IMR-90 (cell line): ENCODE measurements around the gene ACAA2. TPM values are rescaled to one million over a fixed set of nuclear protein-coding genes. Genes with fewer than 3 reads are reported as not detected.

Experiments used
- ATAC-seq: fragments of 200-7000 bp; cut with Tn5 transposase; 2 replicates; pipeline ENCODE4 v1.9.1; 2020; ENCODE audit warnings: low read depth, mild to moderate bottlenecking, moderate library complexity
- BruUV-seq: library from RNA; stranded (reverse); fragments of 400-500 nt; replicated peaks from 2 replicates; lab custom pipeline; 2021; lab: Mats Ljungman, UMichigan
- CTCF ChIA-PET: fragments of 300-600 bp; formaldehyde crosslinking; extraction: SDS; loops from one replicate; lab custom pipeline; 2021; ENCODE audit warnings: antibody characterized with exemption; lab: Yijun Ruan, JAX
- POLR2A ChIA-PET: fragments of 300-600 bp; sonication (Branson Sonifier 250); formaldehyde crosslinking; loops from one replicate; lab custom pipeline; 2022; ENCODE audit warnings: antibody characterized with exemption; ENCODE audit not compliant: unreplicated experiment; lab: Charles Lee
- DNase-seq: peaks from one replicate; pipeline ENCODE4 v3.0.0; 2013
- H2AFZ ChIP-seq: replicated peaks from 2 replicates; pipeline ENCODE3; 2013; ENCODE audit warnings: low read length, mild to moderate bottlenecking; ENCODE audit not compliant: poor library complexity
- H2AK5ac ChIP-seq: 2 replicates; pipeline ENCODE4 v1.6.1; 2013; ENCODE audit warnings: low read depth, low read length, inconsistent platforms
- H2AK9ac ChIP-seq: replicated peaks from 2 replicates; pipeline ENCODE3; 2013; ENCODE audit warnings: mild to moderate bottlenecking, low read depth, low read length, moderate library complexity; ENCODE audit not compliant: poor library complexity
- H2BK120ac ChIP-seq: 2 replicates; pipeline ENCODE4 v1.6.1; 2013; ENCODE audit warnings: low read depth, low read length, inconsistent platforms
- H2BK15ac ChIP-seq: 3 replicates; pipeline ENCODE4 v1.6.1; 2013; ENCODE audit warnings: low read depth, low read length, inconsistent platforms
- H2BK20ac ChIP-seq: 2 replicates; pipeline ENCODE4 v1.6.1; 2013; ENCODE audit warnings: low read depth, mild to moderate bottlenecking, inconsistent platforms, low read length, moderate library complexity
- H2BK5ac ChIP-seq: 2 replicates; pipeline ENCODE4 v1.6.1; 2013; ENCODE audit warnings: mild to moderate bottlenecking, low read depth, low read length, inconsistent platforms; ENCODE audit not compliant: poor library complexity, severe bottlenecking
- H3K14ac ChIP-seq: replicated peaks from 2 replicates; pipeline ENCODE4 v1.6.1; 2013; ENCODE audit warnings: low read depth, low read length, inconsistent platforms
- H3K18ac ChIP-seq: 2 replicates; pipeline ENCODE4 v1.6.1; 2013; ENCODE audit warnings: low read depth, low read length, control low read depth
- H3K23ac ChIP-seq: 2 replicates; pipeline ENCODE4 v1.6.1; 2013; ENCODE audit warnings: low read depth, low read length, inconsistent platforms
- H3K27ac ChIP-seq: 2 replicates; pipeline ENCODE4 v1.5.1; 2013; ENCODE audit warnings: mild to moderate bottlenecking, control low read depth, low read length; ENCODE audit not compliant: insufficient read depth
- H3K27me3 ChIP-seq: 2 replicates; pipeline ENCODE4 v1.6.1; 2013; ENCODE audit warnings: low read length; ENCODE audit not compliant: control insufficient read depth, insufficient read depth
- H3K36me3 ChIP-seq: 2 replicates; pipeline ENCODE4 v1.6.1; 2013; ENCODE audit warnings: low read length, mixed read lengths; ENCODE audit not compliant: control insufficient read depth, insufficient read depth
- H3K4ac ChIP-seq: 2 replicates; pipeline ENCODE4 v1.6.1; 2013; ENCODE audit warnings: low read depth, low read length, inconsistent platforms
- H3K4me1 ChIP-seq: 2 replicates; pipeline ENCODE4 v1.6.1; 2013; ENCODE audit warnings: low read length, mixed read lengths; ENCODE audit not compliant: control insufficient read depth, insufficient read depth
- H3K4me2 ChIP-seq: 2 replicates; pipeline ENCODE4 v1.6.1; 2013; ENCODE audit warnings: low read depth, mild to moderate bottlenecking, control low read depth, low read length, moderate library complexity
- H3K4me3 ChIP-seq: 2 replicates; pipeline ENCODE4 v1.5.1; 2013; ENCODE audit warnings: low read depth, mild to moderate bottlenecking, control low read depth, low read length, moderate library complexity; ENCODE audit not compliant: insufficient read depth
- H3K56ac ChIP-seq: 2 replicates; pipeline ENCODE4 v1.6.1; 2013; ENCODE audit warnings: low read length, inconsistent platforms; ENCODE audit not compliant: insufficient read depth; ENCODE audit errors: extremely low read depth
- H3K79me1 ChIP-seq, 2 experiments: 2 replicates each; pipeline ENCODE4 v1.6.1; 2013; ENCODE audit warnings: low read length in 2 of 2, inconsistent platforms in 1 of 2, low read depth in 1 of 2
- H3K9ac ChIP-seq: 2 replicates; pipeline ENCODE4 v1.6.1; 2013; ENCODE audit warnings: low read depth, low read length, control low read depth
- H3K9me1 ChIP-seq: 2 replicates; pipeline ENCODE4 v1.6.1; 2013; ENCODE audit warnings: low read length, inconsistent platforms; ENCODE audit not compliant: insufficient read depth
- H3K9me3 ChIP-seq: 2 replicates; pipeline ENCODE4 v1.6.1; 2013; ENCODE audit warnings: low read length; ENCODE audit not compliant: control insufficient read depth, insufficient read depth
- H4K20me1 ChIP-seq: 2 replicates; pipeline ENCODE4 v1.6.1; 2013; ENCODE audit warnings: low read length, inconsistent platforms; ENCODE audit not compliant: insufficient read depth
- H4K5ac ChIP-seq: 2 replicates; pipeline ENCODE4 v1.6.1; 2013; ENCODE audit warnings: mild to moderate bottlenecking, low read depth, low read length, control low read depth
- H4K8ac ChIP-seq, 2 experiments: 2 replicates each; pipeline ENCODE4 v1.6.1; 2013; ENCODE audit warnings: low read depth in 2 of 2, low read length in 2 of 2, control low read depth in 1 of 2, inconsistent platforms in 1 of 2
- H4K91ac ChIP-seq: 2 replicates; pipeline ENCODE4 v1.6.1; 2013; ENCODE audit warnings: low read depth, low read length, inconsistent platforms; ENCODE audit not compliant: insufficient read depth
- BHLHE40 ChIP-seq: fragments of 150-350 bp; IDR thresholded peaks from 2 replicates; pipeline ENCODE4 v1.6.1; 2016; ENCODE audit warnings: mild to moderate bottlenecking, low read depth, low read length
- CEBPB ChIP-seq: IDR thresholded peaks from 2 replicates; pipeline ENCODE4 v1.6.1; 2012; ENCODE audit warnings: low read depth, low read length, improper control_type of control experiment
- CHD1 ChIP-seq: IDR thresholded peaks from 2 replicates; pipeline ENCODE4 v1.6.1; 2012; ENCODE audit warnings: low read depth, low read length, improper control_type of control experiment
- FOS ChIP-seq: fragments of 150-350 bp; IDR thresholded peaks from 2 replicates; pipeline ENCODE4 v1.6.1; 2016; ENCODE audit warnings: low read depth, low read length
- MAFK ChIP-seq: IDR thresholded peaks from 2 replicates; pipeline ENCODE4 v1.6.1; 2012; ENCODE audit warnings: low read depth, low read length, improper control_type of control experiment
- MAZ ChIP-seq: IDR thresholded peaks from 2 replicates; pipeline ENCODE4 v1.6.1; 2012; ENCODE audit warnings: low read depth, mild to moderate bottlenecking, low read length, improper control_type of control experiment, moderate library complexity, borderline replicate concordance
- MXI1 ChIP-seq: IDR thresholded peaks from 2 replicates; pipeline ENCODE4 v1.6.1; 2012; ENCODE audit warnings: low read depth, mild to moderate bottlenecking, low read length, moderate library complexity, borderline replicate concordance
- NFE2L2 ChIP-seq: fragments of 150-350 bp; IDR thresholded peaks from 2 replicates; pipeline ENCODE4 v1.6.1; 2016; ENCODE audit warnings: low read depth, mild to moderate bottlenecking, low read length
- POLR2A ChIP-seq: IDR thresholded peaks from 2 replicates; pipeline ENCODE4 v1.6.1; 2012; ENCODE audit warnings: mild to moderate bottlenecking, low read depth, low read length
- RAD21 ChIP-seq: IDR thresholded peaks from 2 replicates; pipeline ENCODE4 v1.6.1; 2012; ENCODE audit warnings: low read length, improper control_type of control experiment
- RCOR1 ChIP-seq: IDR thresholded peaks from 2 replicates; pipeline ENCODE4 v1.6.1; 2012; ENCODE audit warnings: mild to moderate bottlenecking, low read length, improper control_type of control experiment; ENCODE audit not compliant: insufficient replicate concordance
- RFX5 ChIP-seq: IDR thresholded peaks from 2 replicates; pipeline ENCODE4 v1.8.0; 2012; ENCODE audit warnings: low read depth, mild to moderate bottlenecking, low read length, moderate library complexity
- SMC3 ChIP-seq: fragments of 150-350 bp; IDR thresholded peaks from 2 replicates; pipeline ENCODE4 v1.6.1; 2016; ENCODE audit warnings: low read depth, mild to moderate bottlenecking, antibody characterized with exemption, low read length, moderate library complexity
- WGBS, 2 experiments: methylation state at CpG; one replicate each; pipeline versions ENCODE4 v1.1.5 to v1.1.7; 2013; ENCODE audit warnings: missing lambda C conversion rate in 2 of 2; ENCODE audit not compliant: insufficient read length in 1 of 2; ENCODE audit errors: extremely low coverage in 2 of 2; 5-methylcytosine and 5-hydroxymethylcytosine counted together
- dilution Hi-C: fragments of 300-500 bp; cut with HindIII; formaldehyde crosslinking; loops from one replicate; pipeline ENCODE4 v1.14.3; 2018; ENCODE audit warnings: low sequenced_read_pairs; ENCODE audit not compliant: unreplicated experiment
- in situ Hi-C: fragments of 300-500 bp; cut with MboI; formaldehyde crosslinking; loops from 3 replicates; pipeline ENCODE4 v1.14.3; 2019; ENCODE audit warnings: low sequenced_read_pairs, inconsistent platforms, mixed read lengths
- intact Hi-C: fragments of 100-400 bp; cut with micrococcal nuclease; formaldehyde crosslinking; loops from 2 replicates; pipeline ENCODE4 v1.10.0; 2022
- polyA plus RNA-seq, 3 experiments: library from polyadenylated mRNA; depleted of rRNA; stranded (reverse); fragments of >200 nt; gene quantifications; 2 replicates each; pipeline ENCODE4 v1.2.3, GENCODE V29; 2012; ENCODE audit warnings: low replicate concordance in 1 of 3
- total RNA-seq: library from RNA; depleted of rRNA; stranded (reverse); fragments of >200 nt; gene quantifications from 2 replicates; pipeline ENCODE4 v1.2.3, GENCODE V29; 2012
- TF ChIP-seq, protein P1 (sequence below): fragments of 150-350 bp; IDR thresholded peaks from 2 replicates; pipeline ENCODE4 v1.6.1; 2017; ENCODE audit warnings: mild to moderate bottlenecking, antibody characterized with exemption, low read length, low read depth
- TF ChIP-seq, protein P2 (sequence below): fragments of 150-350 bp; IDR thresholded peaks from 2 replicates; pipeline ENCODE4 v1.6.1; 2016; ENCODE audit warnings: low read depth, mild to moderate bottlenecking, low read length, moderate library complexity, borderline replicate concordance
- TF ChIP-seq, protein P3 (sequence below): conservative IDR thresholded peaks from 2 replicates; pipeline ENCODE4 v1.5.1; 2012; ENCODE audit warnings: mild to moderate bottlenecking, low read depth, low read length, improper control_type of control experiment

The ACAA2 gene
- total and polyA plus RNA-seq, 2 of the 4 experiments (the other 2 are of a cell fraction): 24.4 to 61.5 TPM

DNA sequence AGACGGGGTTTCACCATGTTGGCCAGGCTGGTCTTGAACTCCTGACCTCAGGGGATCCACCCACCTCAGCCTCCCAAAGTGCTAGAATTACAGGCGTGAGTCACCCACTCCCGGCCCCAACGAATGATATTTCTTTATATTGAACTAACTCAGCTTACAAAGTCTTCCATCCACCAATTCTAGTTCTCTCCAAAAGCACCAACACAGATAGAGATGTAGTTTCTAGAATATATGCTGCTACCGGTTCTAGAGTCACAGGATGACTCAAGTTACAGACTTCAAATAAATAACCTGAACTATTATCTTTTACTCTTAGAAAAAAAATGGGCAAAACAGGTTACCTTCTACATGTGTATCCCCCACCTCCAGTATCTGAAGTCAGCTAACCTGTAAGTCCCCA, 9.2 kb downstream of the ACAA2 start:
- Histone ChIP-seq H2AK5ac (no peak overlapping the region), H2AK9ac (no peak overlapping the region), H3K56ac (no peak overlapping the region), H4K5ac (no peak overlapping the region), H3K4ac (no peak overlapping the region), H3K27ac (no peak overlapping the region), H3K23ac (no peak overlapping the region), H4K20me1 (peaks cover 3% of the 10 kb centered on the region; the same call in 1 of the 2 replicates), H2AFZ (no peak overlapping the region), H3K14ac (no peak overlapping the region), H3K27me3 (no peaks in the 10 kb centered on the region), H3K4me2 (no peak overlapping the region), H2BK15ac (no peak overlapping the region), H3K18ac (no peak overlapping the region), H3K79me1 (peaks cover 6 to 19% of the 10 kb centered on the region in 2 experiments), H2BK120ac (no peak overlapping the region), H3K36me3 (peaks cover 3% of the 10 kb centered on the region), H3K9me3 (no peaks in the 10 kb centered on the region), H3K9me1 (no peaks in the 10 kb centered on the region), H3K4me3 (no peak overlapping the region), H4K8ac (no peak overlapping the region), H4K91ac (no peak overlapping the region), H3K9ac (no peak overlapping the region), H2BK5ac (no peak overlapping the region), H3K4me1 (no peaks in the 10 kb centered on the region), H2BK20ac (no peak overlapping the region)
- in situ Hi-C loops (no loop called here), intact Hi-C loops (no loop called here), dilution Hi-C loops (no loop called here)
- no TSS peak for BruUV-seq
- DNase-seq (no peak), ATAC-seq (no peak)
- POLR2A ChIA-PET: no interaction called here
- 100% methylated on average over 3 of the region's 5 CpGs; no CpG with 5 or more reads in 1 of the 2 experiments for WGBS, 2 experiments
- CTCF ChIA-PET: no interaction called here
- TF ChIP-seq, protein P1, sequence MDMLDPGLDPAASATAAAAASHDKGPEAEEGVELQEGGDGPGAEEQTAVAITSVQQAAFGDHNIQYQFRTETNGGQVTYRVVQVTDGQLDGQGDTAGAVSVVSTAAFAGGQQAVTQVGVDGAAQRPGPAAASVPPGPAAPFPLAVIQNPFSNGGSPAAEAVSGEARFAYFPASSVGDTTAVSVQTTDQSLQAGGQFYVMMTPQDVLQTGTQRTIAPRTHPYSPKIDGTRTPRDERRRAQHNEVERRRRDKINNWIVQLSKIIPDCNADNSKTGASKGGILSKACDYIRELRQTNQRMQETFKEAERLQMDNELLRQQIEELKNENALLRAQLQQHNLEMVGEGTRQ: no peak
- TF ChIP-seq POLR2A: no peak
- TF ChIP-seq, protein P2, sequence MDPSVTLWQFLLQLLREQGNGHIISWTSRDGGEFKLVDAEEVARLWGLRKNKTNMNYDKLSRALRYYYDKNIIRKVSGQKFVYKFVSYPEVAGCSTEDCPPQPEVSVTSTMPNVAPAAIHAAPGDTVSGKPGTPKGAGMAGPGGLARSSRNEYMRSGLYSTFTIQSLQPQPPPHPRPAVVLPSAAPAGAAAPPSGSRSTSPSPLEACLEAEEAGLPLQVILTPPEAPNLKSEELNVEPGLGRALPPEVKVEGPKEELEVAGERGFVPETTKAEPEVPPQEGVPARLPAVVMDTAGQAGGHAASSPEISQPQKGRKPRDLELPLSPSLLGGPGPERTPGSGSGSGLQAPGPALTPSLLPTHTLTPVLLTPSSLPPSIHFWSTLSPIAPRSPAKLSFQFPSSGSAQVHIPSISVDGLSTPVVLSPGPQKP: no peak
- no peak for TF ChIP-seq SMC3
- TF ChIP-seq, protein P3, sequence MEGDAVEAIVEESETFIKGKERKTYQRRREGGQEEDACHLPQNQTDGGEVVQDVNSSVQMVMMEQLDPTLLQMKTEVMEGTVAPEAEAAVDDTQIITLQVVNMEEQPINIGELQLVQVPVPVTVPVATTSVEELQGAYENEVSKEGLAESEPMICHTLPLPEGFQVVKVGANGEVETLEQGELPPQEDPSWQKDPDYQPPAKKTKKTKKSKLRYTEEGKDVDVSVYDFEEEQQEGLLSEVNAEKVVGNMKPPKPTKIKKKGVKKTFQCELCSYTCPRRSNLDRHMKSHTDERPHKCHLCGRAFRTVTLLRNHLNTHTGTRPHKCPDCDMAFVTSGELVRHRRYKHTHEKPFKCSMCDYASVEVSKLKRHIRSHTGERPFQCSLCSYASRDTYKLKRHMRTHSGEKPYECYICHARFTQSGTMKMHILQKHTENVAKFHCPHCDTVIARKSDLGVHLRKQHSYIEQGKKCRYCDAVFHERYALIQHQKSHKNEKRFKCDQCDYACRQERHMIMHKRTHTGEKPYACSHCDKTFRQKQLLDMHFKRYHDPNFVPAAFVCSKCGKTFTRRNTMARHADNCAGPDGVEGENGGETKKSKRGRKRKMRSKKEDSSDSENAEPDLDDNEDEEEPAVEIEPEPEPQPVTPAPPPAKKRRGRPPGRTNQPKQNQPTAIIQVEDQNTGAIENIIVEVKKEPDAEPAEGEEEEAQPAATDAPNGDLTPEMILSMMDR: no peak
- no peak for TF ChIP-seq NFE2L2
- TF ChIP-seq RAD21: no peak
- no peak for TF ChIP-seq BHLHE40
- TF ChIP-seq RFX5: no peak
- TF ChIP-seq CEBPB: no peak
- TF ChIP-seq MXI1: no peak
- TF ChIP-seq RCOR1: no peak
- TF ChIP-seq MAFK: no peak
- TF ChIP-seq CHD1: no peak
- TF ChIP-seq MAZ: no peak
- TF ChIP-seq FOS: no peak
